K562 (cell line): ENCODE data around the gene C1orf216. TPM values are rescaled to one million over a fixed set of nuclear protein-coding genes. Genes with fewer than 3 reads are reported as not detected.

Source experiments
- CSDE1 ChIP-seq, 2 experiments: fragments of 450-650 bp; IDR thresholded peaks; 2 replicates each; pipeline ENCODE4 v1.6.1; 2016; ENCODE audit warnings: mild to moderate bottlenecking in 1 of 2
- FOXA3 ChIP-seq, 2 experiments: fragments of 450-650 bp in 1 of 2; sonication (generic) in 1 of 2; formaldehyde crosslinking; IDR thresholded peaks in 1 of 2; conservative IDR thresholded peaks in 1 of 2; 2 replicates each; pipeline versions ENCODE4 v1.4.0 to v1.8.0; 2020 to 2022; ENCODE audit warnings: mild to moderate bottlenecking in 2 of 2, missing genetic modification reagents in 1 of 2
- GTF3C2 ChIP-seq: IDR thresholded peaks from 3 replicates; pipeline ENCODE4 v1.6.1; 2011; ENCODE audit warnings: borderline replicate concordance, mild to moderate bottlenecking, moderate library complexity; ENCODE audit not compliant: insufficient read length; ENCODE audit errors: extremely low read depth
- KAT7 ChIP-seq: sonication (generic); formaldehyde crosslinking; IDR thresholded peaks from 2 replicates; pipeline ENCODE4 v1.8.0; 2022; ENCODE audit warnings: missing genetic modification reagents, mild to moderate bottlenecking, borderline replicate concordance
- POLR2AphosphoS5 ChIP-seq: IDR thresholded peaks from 2 replicates; pipeline ENCODE4 v1.6.1; 2011; ENCODE audit warnings: mild to moderate bottlenecking, low read depth, low read length, moderate library complexity; ENCODE audit not compliant: control insufficient read depth, insufficient read depth
- REST ChIP-seq, 2 experiments: fragments of 450-650 bp; formaldehyde crosslinking in 1 of 2; IDR thresholded peaks; 2 replicates each; pipeline versions ENCODE4 v1.4.0 to v1.6.1; 2014 to 2020; ENCODE audit warnings: mild to moderate bottlenecking in 2 of 2, borderline replicate concordance in 1 of 2, low read depth in 1 of 2
- SIN3A ChIP-seq, 2 experiments: fragments of 150-350 bp in 1 of 2; IDR thresholded peaks; 2 replicates each; pipeline ENCODE4 v1.6.1; 2011 to 2016; ENCODE audit warnings: borderline replicate concordance in 2 of 2, low read depth in 2 of 2, low read length in 2 of 2, mild to moderate bottlenecking in 2 of 2, moderate library complexity in 2 of 2; ENCODE audit not compliant: control insufficient read depth in 1 of 2
- YY1 ChIP-seq, 3 experiments: IDR thresholded peaks; 2 replicates each; pipeline ENCODE4 v1.6.1; 2011; ENCODE audit warnings: low read length in 2 of 3, mild to moderate bottlenecking in 2 of 3, moderate library complexity in 2 of 3, borderline replicate concordance in 1 of 3, control low read depth in 1 of 3, low read depth in 1 of 3; ENCODE audit not compliant: insufficient read depth in 3 of 3, insufficient replicate concordance in 2 of 3, control insufficient read depth in 1 of 3, insufficient read length in 1 of 3; ENCODE audit errors: extremely low read depth in 1 of 3
- polyA plus RNA-seq, 8 experiments: library from polyadenylated mRNA; depleted of rRNA in 4 of 8; stranded (reverse) in 5 of 8; unstranded in 3 of 8; fragments of >200 nt; fragmentation: Nextera tagmentation in 2 of 8; fragmentation: Illumina TruSeq in 1 of 8; extraction: Ambion mirVana in 2 of 8; extraction: Trizol in 1 of 8; gene quantifications; 2 replicates each; pipeline versions ENCODE4 v1.2.1 to v1.2.3, GENCODE V29; 2011 to 2014; ENCODE audit warnings: inconsistent platforms in 1 of 8, missing spikeins in 1 of 8
- total RNA-seq, 7 experiments: library from RNA; depleted of rRNA in 6 of 7; stranded (reverse); fragments of >200 nt in 6 of 7; fragmentation: Illumina TruSeq in 2 of 7; extraction: Trizol in 2 of 7; gene quantifications; 2 replicates each; pipeline versions ENCODE4 v1.2.1 to v1.2.3, GENCODE V29; 2011 to 2021; ENCODE audit warnings: low replicate concordance in 1 of 7

The C1orf216 gene
- total and polyA plus RNA-seq, 9 of the 15 experiments (the other 6 are each of a cell fraction or from before 2014, with no cell fraction given): 3.4 to 25.1 (median 15.0) TPM

- TF ChIP-seq GTF3C2: no peak
- TF ChIP-seq REST (IDR thresholded peaks at IDR 0.05; ENCODE audit: borderline replicate concordance): peak; percentile 43
- TF ChIP-seq REST (CRISPR knock-in tag; IDR thresholded peaks at IDR 0.05; ENCODE audit: low read depth): 0 out of 2 replicates have a peak, but pooled peaks have one; percentile 50
- no peak for TF ChIP-seq CSDE1 (IDR thresholded peaks at IDR 0.05)
- TF ChIP-seq FOXA3 (CRISPR knock-in tag; conservative IDR thresholded peaks at IDR 0.05 in 1 of 2, IDR thresholded peaks at IDR 0.05 in 1 of 2): no peak; a peak in 1 of 4 replicates
- TF ChIP-seq KAT7 (CRISPR knock-in tag): no peak
- TF ChIP-seq YY1 (IDR thresholded peaks at IDR 0.05; ENCODE audit: borderline replicate concordance in 1 of 3, control insufficient read depth in 1 of 3, extremely low read depth in 1 of 3, insufficient read depth in 3 of 3, insufficient read length in 1 of 3, insufficient replicate concordance in 2 of 3, low read depth in 1 of 3, low read length in 2 of 3): peak in 2 of 3 experiments; percentile 73 to 81
- peak; percentile 38 to 48; a peak in 2 of 4 replicates for TF ChIP-seq SIN3A (IDR thresholded peaks at IDR 0.05; ENCODE audit: borderline replicate concordance in 2 of 2, control insufficient read depth in 1 of 2, low read depth in 2 of 2, low read length in 2 of 2)
- peak; percentile 61; the same call in 1 of the 2 replicates for TF ChIP-seq POLR2AphosphoS5
These were observed at the start of gene C1orf216 (continued) for GRCh38 chr1:35718492-35719336.
